HFF-Myc (cell line): Measurements from ENCODE around the gene GNPAT.

ENCODE experiments used
- DNase-seq: peaks from one replicate; pipeline ENCODE4 v3.0.0-alpha.2; 2011; ENCODE audit warnings: low read depth; ENCODE audit errors: extremely low read depth
- H3K4me3 ChIP-seq: replicated peaks from 2 replicates; pipeline ENCODE4 v1.5.1; 2011; ENCODE audit warnings: low read depth, mild to moderate bottlenecking, control low read depth, low read length
- TF ChIP-seq, protein P1 (sequence below): IDR thresholded peaks from 2 replicates; pipeline ENCODE4 v1.5.1; 2012; ENCODE audit warnings: mild to moderate bottlenecking, low read depth, low read length, control low read depth; ENCODE audit errors: missing control alignments

The GNPAT gene

DNA sequence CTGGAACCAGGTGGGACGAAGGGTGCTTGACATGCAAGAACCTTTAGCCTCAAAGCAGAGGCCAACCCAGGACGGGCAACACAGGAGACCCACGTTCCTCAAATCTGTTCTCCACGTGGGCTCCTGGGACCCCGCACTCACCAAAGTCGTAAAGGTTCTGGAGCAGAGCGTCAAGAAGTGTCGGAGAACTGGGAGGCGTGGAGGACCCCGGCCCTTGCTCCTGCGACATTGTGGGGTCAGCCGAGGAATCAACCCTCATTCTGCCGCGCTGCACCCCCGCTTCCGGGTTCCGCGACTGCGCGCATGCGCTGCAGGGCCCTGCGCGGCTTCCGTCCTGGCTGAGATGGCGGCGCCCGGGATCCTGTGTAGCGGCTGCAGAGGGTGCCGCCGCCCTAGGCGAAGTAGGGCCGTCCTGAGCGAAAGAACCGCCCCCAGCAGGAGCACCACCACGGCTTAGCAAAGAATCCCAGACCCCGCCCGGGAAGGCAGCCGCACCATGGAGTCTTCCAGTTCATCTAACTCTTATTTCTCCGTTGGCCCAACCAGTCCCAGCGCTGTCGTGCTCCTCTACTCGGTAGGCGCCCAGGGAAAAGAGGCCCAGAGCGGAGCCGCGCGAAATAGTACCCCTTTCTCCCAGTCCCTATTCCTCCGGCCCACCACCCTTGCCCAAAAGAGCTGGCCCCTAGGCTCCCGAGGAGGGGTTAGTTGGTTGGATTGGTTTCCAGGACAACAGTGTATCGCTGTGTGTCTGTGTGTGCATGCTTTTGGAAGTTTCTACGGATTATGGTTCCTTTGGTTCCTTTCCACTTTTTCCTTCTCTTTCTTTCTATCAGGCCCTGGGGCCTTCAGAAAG, at the start of gene GNPAT:
TSS of gene GNPAT (plus strand) at position 330 of the 853 bp plus-strand sequence. CDS start at position 497, 167 bp downstream.
- H3K4me3 ChIP-seq = peak within 1 kb of the TSS; percentile 92
- peak; percentile 39 for DNase-seq
- TF ChIP-seq, protein P1, sequence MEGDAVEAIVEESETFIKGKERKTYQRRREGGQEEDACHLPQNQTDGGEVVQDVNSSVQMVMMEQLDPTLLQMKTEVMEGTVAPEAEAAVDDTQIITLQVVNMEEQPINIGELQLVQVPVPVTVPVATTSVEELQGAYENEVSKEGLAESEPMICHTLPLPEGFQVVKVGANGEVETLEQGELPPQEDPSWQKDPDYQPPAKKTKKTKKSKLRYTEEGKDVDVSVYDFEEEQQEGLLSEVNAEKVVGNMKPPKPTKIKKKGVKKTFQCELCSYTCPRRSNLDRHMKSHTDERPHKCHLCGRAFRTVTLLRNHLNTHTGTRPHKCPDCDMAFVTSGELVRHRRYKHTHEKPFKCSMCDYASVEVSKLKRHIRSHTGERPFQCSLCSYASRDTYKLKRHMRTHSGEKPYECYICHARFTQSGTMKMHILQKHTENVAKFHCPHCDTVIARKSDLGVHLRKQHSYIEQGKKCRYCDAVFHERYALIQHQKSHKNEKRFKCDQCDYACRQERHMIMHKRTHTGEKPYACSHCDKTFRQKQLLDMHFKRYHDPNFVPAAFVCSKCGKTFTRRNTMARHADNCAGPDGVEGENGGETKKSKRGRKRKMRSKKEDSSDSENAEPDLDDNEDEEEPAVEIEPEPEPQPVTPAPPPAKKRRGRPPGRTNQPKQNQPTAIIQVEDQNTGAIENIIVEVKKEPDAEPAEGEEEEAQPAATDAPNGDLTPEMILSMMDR = no peak

DNA sequence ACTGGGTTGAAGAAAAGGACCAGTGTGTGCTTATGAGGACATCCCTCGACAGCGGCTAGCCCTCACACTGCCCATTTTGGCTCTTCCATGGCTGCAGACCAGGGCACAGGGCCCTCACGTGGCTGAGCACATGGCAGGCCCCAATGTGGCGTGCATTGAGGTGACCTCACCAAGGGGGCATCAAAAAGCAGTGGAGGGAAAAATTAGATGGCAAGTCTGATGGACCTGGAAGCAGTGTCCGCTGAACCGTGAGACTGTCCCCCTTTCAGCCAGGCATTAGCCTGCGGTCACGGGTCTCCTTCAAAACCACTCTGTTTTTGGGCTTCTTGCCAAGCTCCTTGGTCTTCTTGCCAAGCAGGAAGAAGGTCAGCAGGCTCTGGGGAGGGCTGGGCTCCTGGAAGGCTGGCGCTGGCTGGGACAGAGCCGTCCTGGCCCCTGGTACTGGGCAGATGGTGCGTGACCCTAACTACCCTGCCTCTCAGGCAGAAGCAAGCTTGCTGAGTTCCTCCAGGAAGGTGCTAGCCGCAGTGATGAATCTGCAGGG, 48.3 kb upstream of the GNPAT start:
- TF ChIP-seq, protein P1 = no peak
- no peak for DNase-seq

DNA sequence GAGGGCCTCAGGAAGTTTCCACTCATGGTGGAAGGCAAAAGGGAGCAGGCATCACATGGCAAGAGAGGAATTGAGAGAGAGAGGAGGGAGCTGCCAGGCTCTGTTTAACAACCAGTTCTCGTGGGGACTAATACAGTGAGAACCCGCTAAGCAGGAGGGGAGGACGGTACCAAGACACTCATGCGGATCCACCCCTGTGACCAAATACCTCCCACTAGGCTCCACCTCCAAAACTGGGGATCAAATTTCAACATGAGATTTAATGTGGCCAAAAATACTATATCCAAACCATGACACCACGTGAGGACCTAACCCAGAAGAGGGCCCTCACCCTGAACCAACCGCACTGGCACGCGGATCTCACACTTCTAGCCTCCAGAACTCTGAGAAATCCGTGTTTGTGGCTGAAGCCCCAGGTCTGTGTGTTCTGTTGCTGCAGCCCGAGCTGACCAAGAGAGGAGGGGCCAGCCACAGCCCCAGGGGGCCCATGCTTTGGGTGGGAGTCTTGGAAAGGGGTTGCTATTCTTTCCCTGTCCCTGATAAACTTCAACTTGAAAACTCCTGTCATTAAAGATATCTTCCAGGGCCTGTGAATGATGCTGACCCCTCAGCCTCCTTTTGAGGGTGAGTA, 47.2 kb upstream of the GNPAT start:
- H3K4me3 ChIP-seq = no peak overlapping the region
- DNase-seq = no peak
- TF ChIP-seq, protein P1 = no peak

More for the DNA sequence above, 48.3 kb upstream of the GNPAT start:
- no peak overlapping the region for H3K4me3 ChIP-seq

DNA sequence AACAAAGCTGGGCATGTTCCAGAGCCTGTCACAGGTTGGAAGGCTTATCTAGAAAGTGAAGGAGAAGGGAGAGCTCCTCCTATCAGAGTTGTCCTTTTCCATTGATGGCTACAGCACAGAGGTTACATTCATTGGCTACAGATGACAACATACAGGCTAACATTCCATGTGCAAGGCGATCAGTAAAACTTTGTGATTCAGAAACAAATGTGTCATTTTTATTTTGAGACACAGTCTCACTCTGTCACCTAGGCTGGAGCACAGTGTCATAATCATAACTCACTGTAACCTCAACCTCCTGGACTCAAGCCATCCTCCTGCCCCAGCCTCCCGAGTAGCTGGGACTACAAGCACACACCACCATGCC, 46.6 kb upstream of the GNPAT start:
- DNase-seq = no peak
- H3K4me3 ChIP-seq = no peak overlapping the region
- TF ChIP-seq, protein P1 = no peak

DNA sequence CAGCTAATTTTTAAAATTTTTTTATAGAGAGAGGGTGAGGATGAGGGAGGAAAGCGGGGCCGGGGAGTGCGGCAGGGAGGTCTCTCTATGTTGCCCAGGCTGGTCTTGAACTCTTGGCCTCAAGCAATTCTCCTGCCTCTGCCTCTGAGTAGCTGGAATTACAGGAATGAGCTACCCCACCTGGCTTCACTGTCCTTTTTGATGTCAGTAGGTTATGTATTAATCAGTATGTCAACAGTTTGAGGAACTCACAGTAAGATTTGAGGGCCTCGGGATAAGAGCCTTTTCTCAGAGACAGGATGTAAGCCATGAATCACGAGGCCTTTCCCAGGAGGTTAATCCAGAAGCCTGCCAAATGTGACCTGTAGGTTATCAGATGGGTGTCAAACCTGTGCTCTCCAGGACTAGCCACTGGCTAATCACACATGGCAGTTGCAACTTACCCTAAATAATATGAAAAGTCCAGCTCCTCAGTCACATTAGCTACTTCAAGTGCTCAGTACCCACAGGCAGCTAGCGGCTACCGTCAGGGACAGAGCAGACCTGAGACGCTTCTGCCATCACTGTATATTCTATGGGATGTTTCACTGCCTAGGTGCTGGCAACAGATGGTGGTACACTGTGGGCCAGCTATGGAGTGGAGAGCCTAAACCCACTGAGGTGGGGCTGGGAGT, 46.0 kb upstream of the GNPAT start:
- TF ChIP-seq, protein P1 = no peak
- H3K4me3 ChIP-seq = no peak overlapping the region
- no peak for DNase-seq

DNA sequence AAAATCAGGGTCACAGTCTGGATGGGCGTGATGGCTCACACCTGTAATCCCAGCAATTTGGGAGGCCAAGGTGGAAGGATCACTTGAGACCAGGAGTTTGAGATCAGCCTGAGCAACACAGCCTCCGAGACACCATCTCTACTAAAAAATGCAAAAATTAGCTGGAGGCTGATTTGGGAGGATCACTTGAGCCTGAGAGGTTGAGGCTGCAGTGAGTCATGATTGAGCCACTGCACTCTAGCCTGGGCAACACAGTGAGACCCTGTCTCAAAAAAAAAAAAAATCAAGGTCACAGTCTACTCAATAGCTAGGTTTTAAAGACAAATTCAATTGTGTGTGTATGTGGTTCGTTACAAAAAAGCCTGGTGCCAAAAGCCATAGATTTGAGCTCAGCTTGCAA, 44.7 kb upstream of the GNPAT start:
- DNase-seq = no peak
- no peak overlapping the region for H3K4me3 ChIP-seq
- TF ChIP-seq, protein P1 = no peak
